Caco-2 (cell line): ENCODE measurements around the gene ZEB2. TPM values are rescaled to one million over a fixed set of nuclear protein-coding genes. Genes with fewer than 3 reads are reported as not detected.

ENCODE experiments used
- BruUV-seq: library from RNA; stranded (reverse); fragments of 400-500 nt; replicated peaks from 2 replicates; lab custom pipeline; 2021; lab: Mats Ljungman, UMichigan
- CTCF ChIA-PET: fragments of 300-600 bp; sonication (Branson Sonifier 250); formaldehyde crosslinking; loops from one replicate; lab custom pipeline; 2022; ENCODE audit warnings: antibody characterized with exemption; lab: Charles Lee
- POLR2A ChIA-PET: fragments of 300-600 bp; sonication (Branson Sonifier 250); formaldehyde crosslinking; loops from one replicate; lab custom pipeline; 2022; ENCODE audit warnings: antibody characterized with exemption; lab: Charles Lee
- DNase-seq, 2 experiments: peaks; one replicate each; pipeline versions ENCODE4 v3.0.0 to v3.0.0-alpha.2; 2020 to 2022
- H3K27me3 ChIP-seq: replicated peaks from 2 replicates; pipeline ENCODE4 v1.6.0; 2011; ENCODE audit warnings: low read length; ENCODE audit not compliant: control insufficient read depth, insufficient read depth
- H3K36me3 ChIP-seq: 2 replicates; pipeline ENCODE4 v1.5.1; 2011; ENCODE audit warnings: low read length; ENCODE audit not compliant: control insufficient read depth, insufficient read depth
- H3K4me1 ChIP-seq: fragments of 250-450 bp; sonication (Bioruptor Pico); 2 replicates; pipeline ENCODE4 v1.5.1; 2020; ENCODE audit warnings: mild to moderate bottlenecking
- H3K4me3 ChIP-seq: 2 replicates; pipeline ENCODE4 v1.5.1; 2011; ENCODE audit warnings: low read depth, mild to moderate bottlenecking, control low read depth, low read length
- H3K9me3 ChIP-seq: fragments of 250-450 bp; sonication (Bioruptor Pico); 2 replicates; pipeline ENCODE4 v1.5.1; 2020; ENCODE audit warnings: mild to moderate bottlenecking, moderate library complexity
- H3K27ac Mint-ChIP-seq: one replicate; pipeline ENCODE4 v1.8.0; 2022; ENCODE audit warnings: mixed read lengths; ENCODE audit not compliant: unreplicated experiment
- H3K27me3 Mint-ChIP-seq: one replicate; pipeline ENCODE4 v1.8.0; 2022; ENCODE audit warnings: mixed read lengths; ENCODE audit not compliant: insufficient read depth, unreplicated experiment
- H3K36me3 Mint-ChIP-seq: one replicate; pipeline ENCODE4 v1.8.0; 2022; ENCODE audit warnings: mild to moderate bottlenecking, mixed read lengths; ENCODE audit not compliant: insufficient read depth, unreplicated experiment
- H3K4me1 Mint-ChIP-seq: one replicate; pipeline ENCODE4 v1.8.0; 2022; ENCODE audit warnings: low read depth, mixed read lengths; ENCODE audit not compliant: unreplicated experiment
- H3K4me3 Mint-ChIP-seq: one replicate; pipeline ENCODE4 v1.8.0; 2022; ENCODE audit warnings: mild to moderate bottlenecking, moderate library complexity, mixed read lengths; ENCODE audit not compliant: unreplicated experiment
- H3K9me3 Mint-ChIP-seq: one replicate; pipeline ENCODE4 v1.8.0; 2022; ENCODE audit warnings: mixed read lengths; ENCODE audit not compliant: unreplicated experiment
- intact Hi-C: fragments of 100-400 bp; cut with micrococcal nuclease; formaldehyde crosslinking; loops from one replicate; pipeline ENCODE4 v1.10.0; 2022; ENCODE audit not compliant: unreplicated experiment
- total RNA-seq: library from RNA; stranded (reverse); gene quantifications from 2 replicates; pipeline ENCODE4 v1.2.3, GENCODE V29; 2022
- TF ChIP-seq, protein P1 (sequence below), 2 experiments: fragments of 200-600 bp in 1 of 2; IDR thresholded peaks; 1 replicate in 1 of 2; 2 replicates in 1 of 2; pipeline versions ENCODE4 v1.5.1 to v1.8.0; 2011 to 2022; ENCODE audit warnings: antibody characterized with exemption in 1 of 2, control low read depth in 1 of 2, inconsistent platforms in 1 of 2, low read depth in 1 of 2, low read length in 1 of 2, mild to moderate bottlenecking in 1 of 2, moderate library complexity in 1 of 2; ENCODE audit not compliant: insufficient read depth in 1 of 2, severe bottlenecking in 1 of 2, unreplicated experiment in 1 of 2

The ZEB2 gene
- total RNA-seq, 1 experiment from 2014 or later: not detected

DNA sequence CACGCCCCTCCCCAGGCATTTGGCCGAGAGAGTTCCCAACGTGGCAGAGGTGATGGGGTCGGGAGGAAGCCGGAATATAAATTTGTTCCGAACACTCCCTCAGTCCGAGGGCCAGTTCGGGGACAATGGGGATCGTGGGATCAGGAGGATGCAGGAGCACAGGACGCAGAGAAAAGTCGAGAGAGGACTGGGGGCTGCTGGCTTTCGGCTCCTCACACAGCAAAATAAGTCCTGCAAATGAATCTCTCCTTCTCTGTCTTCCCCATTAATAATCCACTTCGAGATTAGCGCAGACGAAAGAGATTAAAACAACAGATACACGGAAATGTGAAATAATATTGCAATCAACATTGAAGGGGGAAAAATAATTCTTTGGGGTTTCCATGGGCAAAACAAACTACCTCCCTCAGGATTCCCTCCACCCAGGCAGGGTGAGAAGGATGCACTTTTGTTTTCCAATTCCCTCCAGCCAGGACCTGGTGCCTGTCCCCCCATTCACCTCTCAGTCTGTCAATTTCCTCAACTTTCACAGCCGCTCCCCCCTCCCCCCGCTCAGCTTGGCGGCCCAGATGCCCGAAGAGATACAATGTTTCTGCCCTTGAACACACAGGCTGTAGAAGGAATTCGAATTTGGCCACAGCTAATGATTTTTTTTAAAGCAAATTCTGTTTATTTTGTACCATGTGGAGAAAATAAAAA is 3.1 kb upstream of the ZEB2 start:
- H3K4me3 Mint-ChIP-seq: no peak overlapping the region
- POLR2A ChIA-PET: no interaction called here
- TF ChIP-seq, protein P1, sequence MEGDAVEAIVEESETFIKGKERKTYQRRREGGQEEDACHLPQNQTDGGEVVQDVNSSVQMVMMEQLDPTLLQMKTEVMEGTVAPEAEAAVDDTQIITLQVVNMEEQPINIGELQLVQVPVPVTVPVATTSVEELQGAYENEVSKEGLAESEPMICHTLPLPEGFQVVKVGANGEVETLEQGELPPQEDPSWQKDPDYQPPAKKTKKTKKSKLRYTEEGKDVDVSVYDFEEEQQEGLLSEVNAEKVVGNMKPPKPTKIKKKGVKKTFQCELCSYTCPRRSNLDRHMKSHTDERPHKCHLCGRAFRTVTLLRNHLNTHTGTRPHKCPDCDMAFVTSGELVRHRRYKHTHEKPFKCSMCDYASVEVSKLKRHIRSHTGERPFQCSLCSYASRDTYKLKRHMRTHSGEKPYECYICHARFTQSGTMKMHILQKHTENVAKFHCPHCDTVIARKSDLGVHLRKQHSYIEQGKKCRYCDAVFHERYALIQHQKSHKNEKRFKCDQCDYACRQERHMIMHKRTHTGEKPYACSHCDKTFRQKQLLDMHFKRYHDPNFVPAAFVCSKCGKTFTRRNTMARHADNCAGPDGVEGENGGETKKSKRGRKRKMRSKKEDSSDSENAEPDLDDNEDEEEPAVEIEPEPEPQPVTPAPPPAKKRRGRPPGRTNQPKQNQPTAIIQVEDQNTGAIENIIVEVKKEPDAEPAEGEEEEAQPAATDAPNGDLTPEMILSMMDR (IDR thresholded peaks at IDR 0.05; ENCODE audit: insufficient read depth in 1 of 2, low read depth in 1 of 2, low read length in 1 of 2, severe bottlenecking in 1 of 2, unreplicated experiment in 1 of 2): no peak
- Histone ChIP-seq H3K27me3 (no peaks in the 10 kb centered on the region; the same call in 1 of the 2 replicates), H3K4me1 (no peaks in the 10 kb centered on the region), H3K9me3 (no peaks in the 10 kb centered on the region), H3K4me3 (no peak overlapping the region), H3K36me3 (no peaks in the 10 kb centered on the region)
- no peaks in the 10 kb centered on the region for H3K36me3 Mint-ChIP-seq
- no peaks in the 10 kb centered on the region for H3K4me1 Mint-ChIP-seq
- no TSS peak for BruUV-seq
- peaks cover 21% of the 10 kb centered on the region for H3K27me3 Mint-ChIP-seq
- DNase-seq: no peak
- intact Hi-C loops: no loop called here
- CTCF ChIA-PET: no interaction called here
- no peak overlapping the region for H3K27ac Mint-ChIP-seq
- no peaks in the 10 kb centered on the region for H3K9me3 Mint-ChIP-seq

DNA sequence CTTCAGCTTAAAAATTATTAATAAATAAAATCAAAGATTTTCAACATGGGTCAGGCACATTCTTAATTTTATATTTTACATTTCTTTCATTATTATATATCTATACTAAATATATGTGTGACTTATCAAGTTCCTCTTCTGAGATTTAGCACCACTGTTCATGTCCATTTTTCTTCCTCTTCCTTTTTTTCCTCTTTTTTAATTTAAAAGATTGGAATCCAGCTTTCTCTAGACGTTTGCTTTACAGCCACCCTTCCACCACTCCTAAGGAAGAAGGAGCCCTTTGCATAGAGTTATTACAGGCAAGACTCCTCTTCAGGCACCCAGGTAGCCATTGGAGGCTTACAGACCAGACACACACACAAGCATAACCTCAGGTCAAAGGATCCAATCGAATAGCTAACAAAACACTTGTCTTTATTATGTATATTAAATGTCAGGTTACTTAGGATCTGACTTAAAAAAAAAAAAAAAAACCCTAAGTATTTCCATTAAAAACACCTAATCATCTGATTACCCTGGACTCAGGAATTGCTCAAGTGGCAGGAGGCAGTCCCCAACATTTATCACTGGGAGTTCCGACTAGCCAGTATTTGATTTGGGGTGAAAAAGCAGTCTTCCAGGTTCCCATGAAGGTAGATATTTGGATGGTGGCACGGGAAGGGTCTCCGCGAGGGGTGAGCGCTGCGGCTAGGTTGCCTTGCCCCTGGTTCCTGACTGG is 2.4 kb upstream of the ZEB2 start:
- no peaks in the 10 kb centered on the region for H3K4me1 Mint-ChIP-seq
- peaks cover 21% of the 10 kb centered on the region for H3K27me3 Mint-ChIP-seq
- Histone ChIP-seq H3K4me1 (no peaks in the 10 kb centered on the region), H3K4me3 (no peak overlapping the region), H3K9me3 (no peaks in the 10 kb centered on the region), H3K27me3 (no peaks in the 10 kb centered on the region; the same call in 1 of the 2 replicates), H3K36me3 (no peaks in the 10 kb centered on the region)
- no peak overlapping the region for H3K4me3 Mint-ChIP-seq
- no TSS peak for BruUV-seq
- H3K9me3 Mint-ChIP-seq: no peaks in the 10 kb centered on the region
- intact Hi-C loops: no loop called here
- POLR2A ChIA-PET: no interaction called here
- CTCF ChIA-PET: no interaction called here
- H3K36me3 Mint-ChIP-seq: no peaks in the 10 kb centered on the region
- TF ChIP-seq, protein P1 (IDR thresholded peaks at IDR 0.05; ENCODE audit: insufficient read depth in 1 of 2, low read depth in 1 of 2, low read length in 1 of 2, severe bottlenecking in 1 of 2, unreplicated experiment in 1 of 2): no peak
- DNase-seq: no peak
- no peak overlapping the region for H3K27ac Mint-ChIP-seq

DNA sequence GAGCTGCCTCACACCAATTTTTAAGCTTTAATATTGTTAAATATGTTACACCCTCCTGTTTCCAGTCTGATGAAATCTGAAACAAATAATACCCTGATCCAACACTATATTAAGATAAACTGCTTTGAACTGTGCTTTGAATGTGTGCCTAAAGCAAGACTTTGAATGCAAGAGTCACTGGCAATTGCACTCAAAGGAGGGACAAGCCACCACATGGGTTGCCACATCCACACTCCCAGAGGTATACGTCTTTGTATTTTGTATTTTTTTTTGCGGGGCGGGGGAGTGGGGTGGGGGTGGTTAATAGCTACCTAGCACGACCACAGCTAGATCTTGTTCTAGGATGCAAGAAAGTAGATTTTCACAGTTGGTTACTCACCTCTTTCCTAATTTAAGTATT is 1.8 kb upstream of the ZEB2 start:
- no TSS peak for BruUV-seq
- Mint-ChIP-seq H3K9me3 (no peaks in the 10 kb centered on the region), H3K4me3 (no peak overlapping the region), H3K36me3 (no peaks in the 10 kb centered on the region), H3K27ac (no peak overlapping the region), H3K4me1 (no peaks in the 10 kb centered on the region), H3K27me3 (peaks cover 21% of the 10 kb centered on the region)
- Histone ChIP-seq H3K36me3 (no peaks in the 10 kb centered on the region), H3K4me1 (no peaks in the 10 kb centered on the region), H3K27me3 (no peaks in the 10 kb centered on the region; the same call in 1 of the 2 replicates), H3K4me3 (no peak overlapping the region), H3K9me3 (no peaks in the 10 kb centered on the region)
- no peak for DNase-seq
- ChIA-PET POLR2A (no interaction called here), CTCF (no interaction called here)
- intact Hi-C loops: no loop called here
- TF ChIP-seq, protein P1 (IDR thresholded peaks at IDR 0.05; ENCODE audit: insufficient read depth in 1 of 2, low read depth in 1 of 2, low read length in 1 of 2, severe bottlenecking in 1 of 2, unreplicated experiment in 1 of 2): no peak
